ENCODE results near the gene RAB11FIP4.

GRCh38 chr17:31540602-31541307 lies 149.3 kb downstream of the RAB11FIP4 start:
- TF ChIP-seq CTCF (IDR thresholded peaks at IDR 0.05): no peak
- TF ChIP-seq EZH2phosphoT487 (IDR thresholded peaks at IDR 0.05): no peak

Measured in neural progenitor cell (in vitro differentiated cells).